H1 (cell line): ENCODE data around the gene LGALS9. TPM values are rescaled to one million over a fixed set of nuclear protein-coding genes. Genes with fewer than 3 reads are reported as not detected.

Experiments used
- CTCF ChIA-PET: fragments of 300-600 bp; sonication (Branson Sonifier 250); formaldehyde crosslinking; loops from one replicate; lab custom pipeline; 2021; ENCODE audit not compliant: partially characterized antibody; lab: Charles Lee
- POLR2A ChIA-PET: fragments of 300-600 bp; sonication (Branson Sonifier 250); formaldehyde crosslinking; loops from one replicate; lab custom pipeline; 2021; ENCODE audit warnings: inconsistent platforms; ENCODE audit not compliant: partially characterized antibody; lab: Charles Lee
- DNase-seq, 2 experiments: peaks; one replicate each; pipeline versions ENCODE4 v3.0.0 to v3.0.0-alpha.2; 2010 to 2022; ENCODE audit warnings: low spot score in 2 of 2, low read depth in 1 of 2, mixed read lengths in 1 of 2
- FAIRE-seq: peaks from 2 replicates; lab custom pipeline; 2011; peaks lifted over from hg19 to GRCh38; lab: Jason Lieb, UNC
- H2AFZ ChIP-seq: 2 replicates; pipeline ENCODE4 v1.8.1; 2012; ENCODE audit warnings: low read length, inconsistent platforms
- H2AK5ac ChIP-seq: 2 replicates; pipeline ENCODE4 v1.6.1; 2013; ENCODE audit warnings: low read depth, low read length
- H2BK120ac ChIP-seq: replicated peaks from 2 replicates; pipeline ENCODE3; 2013; ENCODE audit warnings: low read depth, low read length, inconsistent platforms
- H2BK12ac ChIP-seq: 2 replicates; pipeline ENCODE4 v1.6.1; 2013; ENCODE audit warnings: low read depth, low read length
- H2BK15ac ChIP-seq: 2 replicates; pipeline ENCODE4 v1.6.1; 2013; ENCODE audit warnings: low read length
- H2BK20ac ChIP-seq: 2 replicates; pipeline ENCODE4 v1.6.1; 2013; ENCODE audit warnings: low read length
- H2BK5ac ChIP-seq: 2 replicates; pipeline ENCODE4 v1.6.1; 2013; ENCODE audit warnings: low read depth, low read length
- H3K14ac ChIP-seq: 2 replicates; pipeline ENCODE4 v1.6.1; 2013; ENCODE audit warnings: inconsistent platforms; ENCODE audit not compliant: insufficient read length
- H3K18ac ChIP-seq: 2 replicates; pipeline ENCODE4 v1.6.1; 2013; ENCODE audit warnings: low read length; ENCODE audit errors: extremely low read depth
- H3K23ac ChIP-seq: 2 replicates; pipeline ENCODE4 v1.6.1; 2013; ENCODE audit warnings: inconsistent platforms; ENCODE audit not compliant: insufficient read length
- H3K23me2 ChIP-seq: 2 replicates; pipeline ENCODE4 v1.6.1; 2013; ENCODE audit warnings: low read depth, low read length
- H3K27ac ChIP-seq: 2 replicates; pipeline ENCODE4 v1.6.1; 2011; ENCODE audit warnings: low read depth, low read length, inconsistent platforms
- H3K27me3 ChIP-seq, 4 experiments: replicated peaks in 1 of 4; 1 replicate in 1 of 4; 2 replicates in 3 of 4; pipeline versions ENCODE4 v1.6.1 to v1.8.1; 2011 to 2013; ENCODE audit warnings: low read length in 3 of 4, mild to moderate bottlenecking in 3 of 4, inconsistent platforms in 2 of 4, mixed read lengths in 2 of 4, moderate library complexity in 1 of 4; ENCODE audit not compliant: control insufficient read depth in 3 of 4, insufficient read depth in 3 of 4; ENCODE audit errors: extremely low read depth in 1 of 4
- H3K36me3 ChIP-seq, 4 experiments: 2 replicates each; pipeline versions ENCODE4 v1.6.1 to v1.8.1; 2011 to 2013; ENCODE audit warnings: mild to moderate bottlenecking in 4 of 4, low read length in 3 of 4, moderate library complexity in 2 of 4, control low read depth in 1 of 4, inconsistent platforms in 1 of 4; ENCODE audit not compliant: insufficient read depth in 4 of 4, control insufficient read depth in 2 of 4
- H3K4ac ChIP-seq: replicated peaks from 2 replicates; pipeline ENCODE3; 2013; ENCODE audit warnings: low read length, low read depth, mixed read lengths, inconsistent platforms; ENCODE audit not compliant: insufficient read length
- H3K4me1 ChIP-seq, 4 experiments: replicated peaks in 1 of 4; 1 replicate in 1 of 4; 2 replicates in 3 of 4; pipeline versions ENCODE4 v1.6.1 to v1.8.1; 2011 to 2013; ENCODE audit warnings: low read length in 3 of 4, inconsistent platforms in 2 of 4, mixed read lengths in 1 of 4; ENCODE audit not compliant: insufficient read depth in 4 of 4, control insufficient read depth in 3 of 4
- H3K4me2 ChIP-seq, 2 experiments: 2 replicates each; pipeline versions ENCODE4 v1.6.1 to v1.8.1; 2011 to 2013; ENCODE audit warnings: low read depth in 2 of 2, low read length in 2 of 2, control low read depth in 1 of 2, inconsistent platforms in 1 of 2, mild to moderate bottlenecking in 1 of 2; ENCODE audit not compliant: insufficient read depth in 1 of 2
- H3K4me3 ChIP-seq, 4 experiments: fragments of 200-600, 300-600 bp in 1 of 4; sonication (generic), shearing (Covaris generic), sonication (Bioruptor Twin) in 1 of 4; 2 replicates each; pipeline versions ENCODE4 v1.5.1 to v1.8.1; 2011 to 2016; ENCODE audit warnings: low read length in 4 of 4, low read depth in 3 of 4, control low read depth in 2 of 4, inconsistent platforms in 2 of 4, mild to moderate bottlenecking in 2 of 4, mixed read lengths in 1 of 4, moderate library complexity in 1 of 4; ENCODE audit not compliant: insufficient read depth in 2 of 4; ENCODE audit errors: extremely low read depth in 1 of 4
- H3K56ac ChIP-seq: replicated peaks from 2 replicates; pipeline ENCODE3; 2013; ENCODE audit warnings: low read depth, mild to moderate bottlenecking, mixed read lengths, low read length, inconsistent platforms; ENCODE audit not compliant: insufficient read length
- H3K79me1 ChIP-seq: 2 replicates; pipeline ENCODE4 v1.6.1; 2013; ENCODE audit warnings: low read depth, low read length, control low read depth
- H3K79me2 ChIP-seq, 2 experiments: 2 replicates each; pipeline versions ENCODE4 v1.6.1 to v1.8.1; 2012 to 2013; ENCODE audit warnings: low read length in 2 of 2, mild to moderate bottlenecking in 2 of 2, inconsistent platforms in 1 of 2; ENCODE audit not compliant: insufficient read depth in 2 of 2, control insufficient read depth in 1 of 2
- H3K9ac ChIP-seq, 4 experiments: replicated peaks in 1 of 4; 1 replicate in 1 of 4; 2 replicates in 3 of 4; pipeline versions ENCODE4 v1.6.1 to v1.8.1; 2011 to 2013; ENCODE audit warnings: low read depth in 3 of 4, low read length in 3 of 4, control low read depth in 2 of 4, mild to moderate bottlenecking in 2 of 4, moderate library complexity in 2 of 4, inconsistent platforms in 1 of 4; ENCODE audit errors: extremely low read depth in 1 of 4
- H3K9me3 ChIP-seq, 2 experiments: 2 replicates each; pipeline versions ENCODE4 v1.6.1 to v1.8.1; 2012 to 2013; ENCODE audit warnings: mild to moderate bottlenecking in 2 of 2, moderate library complexity in 2 of 2, control low read depth in 1 of 2, inconsistent platforms in 1 of 2, low read depth in 1 of 2, low read length in 1 of 2, mixed read lengths in 1 of 2; ENCODE audit not compliant: insufficient read depth in 2 of 2
- H4K20me1 ChIP-seq, 2 experiments: replicated peaks in 1 of 2; 2 replicates each; pipeline versions ENCODE3 to v1.8.1; 2011 to 2013; ENCODE audit warnings: inconsistent platforms in 2 of 2, low read length in 2 of 2, mild to moderate bottlenecking in 1 of 2; ENCODE audit not compliant: insufficient read depth in 2 of 2, control insufficient read depth in 1 of 2
- H4K5ac ChIP-seq: 2 replicates; pipeline ENCODE4 v1.6.1; 2013; ENCODE audit warnings: low read length, low read depth, mixed read lengths, inconsistent platforms; ENCODE audit not compliant: insufficient read length
- H4K8ac ChIP-seq: 2 replicates; pipeline ENCODE4 v1.8.0; 2013; ENCODE audit warnings: mild to moderate bottlenecking, moderate library complexity, low read length, inconsistent platforms; ENCODE audit not compliant: insufficient read depth; ENCODE audit errors: extremely low read depth
- H4K91ac ChIP-seq: replicated peaks from 2 replicates; pipeline ENCODE3; 2013; ENCODE audit warnings: low read length, mixed read lengths, inconsistent platforms; ENCODE audit not compliant: insufficient read length
- BRCA1 ChIP-seq: IDR thresholded peaks from 2 replicates; pipeline ENCODE4 v1.6.1; 2012; ENCODE audit warnings: low read depth, low read length, improper control_type of control experiment
- EZH2 ChIP-seq: fragments of 200-600 bp; sonication (generic); IDR thresholded peaks from 2 replicates; pipeline ENCODE4 v1.7.1; 2012; ENCODE audit warnings: low read depth, mild to moderate bottlenecking, moderate library complexity, low read length, inconsistent platforms; ENCODE audit not compliant: severe bottlenecking
- GABPA ChIP-seq: IDR thresholded peaks from 2 replicates; pipeline ENCODE4 v1.6.1; 2011; ENCODE audit warnings: mild to moderate bottlenecking, low read length, moderate library complexity, borderline replicate concordance; ENCODE audit not compliant: insufficient read depth
- HDAC6 ChIP-seq: IDR thresholded peaks from one replicate; pipeline ENCODE4 v1.7.1; 2012; ENCODE audit warnings: low read depth, mild to moderate bottlenecking, inconsistent platforms, low read length, moderate library complexity
- POU5F1 ChIP-seq: IDR thresholded peaks from 2 replicates; pipeline ENCODE4 v1.6.1; 2011; ENCODE audit warnings: low read depth, mild to moderate bottlenecking, low read length, moderate library complexity
- RNF2 ChIP-seq: fragments of 200-900, 300-1000 bp; sonication (generic); IDR thresholded peaks from 2 replicates; pipeline ENCODE4 v1.7.1; 2016; ENCODE audit warnings: borderline replicate concordance, low read depth, mild to moderate bottlenecking, antibody characterized with exemption, low read length; ENCODE audit not compliant: poor library complexity, severe bottlenecking; ENCODE audit errors: missing control alignments
- RXRA ChIP-seq: IDR thresholded peaks from 2 replicates; pipeline ENCODE4 v1.6.1; 2011; ENCODE audit warnings: low read depth, mild to moderate bottlenecking, low read length, moderate library complexity; ENCODE audit not compliant: insufficient read depth
- SUZ12 ChIP-seq: fragments of 200-600 bp; sonication (generic); IDR thresholded peaks from 2 replicates; pipeline ENCODE4 v1.6.1; 2012; ENCODE audit warnings: mild to moderate bottlenecking, inconsistent platforms, low read length, moderate library complexity, mixed read lengths
- TEAD4 ChIP-seq: IDR thresholded peaks from 2 replicates; pipeline ENCODE4 v1.6.1; 2012; ENCODE audit warnings: low read depth, low read length, inconsistent platforms, mixed read lengths
- ZNF274 ChIP-seq: IDR thresholded peaks from 2 replicates; pipeline ENCODE4 v1.7.0; 2012; ENCODE audit warnings: low read length, borderline replicate concordance; ENCODE audit errors: extremely low read depth
- WGBS, 2 experiments: shearing (Covaris generic) in 1 of 2; methylation state at CpG; one replicate each; pipeline versions ENCODE4 v1.1.6 to v1.1.7; 2013 to 2015; ENCODE audit warnings: low lambda C conversion rate in 2 of 2, mixed read lengths in 2 of 2, inconsistent platforms in 1 of 2, low coverage in 1 of 2, missing lambda C conversion rate in 1 of 2; ENCODE audit not compliant: insufficient replicate concordance in 2 of 2, insufficient coverage in 1 of 2, insufficient read length in 1 of 2; ENCODE audit errors: extremely low coverage in 1 of 2, missing lambda C conversion rate in 1 of 2; 5-methylcytosine and 5-hydroxymethylcytosine counted together
- polyA plus RNA-seq, 7 experiments: library from polyadenylated mRNA; depleted of rRNA in 3 of 7; stranded (reverse) in 5 of 7; unstranded in 2 of 7; fragments of >200 nt in 5 of 7; fragments of 200-250 nt in 2 of 7; gene quantifications; 1 replicate in 5 of 7; 2 replicates in 1 of 7; 4 replicates in 1 of 7; pipeline versions ENCODE4 v1.2.1 to v1.2.3, GENCODE V29; 2011 to 2013; ENCODE audit warnings: missing spikeins in 2 of 7, mixed read lengths in 2 of 7
- total RNA-seq: library from RNA; stranded (reverse); fragmentation: NEBNext Ultra II Directional; extraction: Animal tissue kit (Norgen Biotek cat#: 25700); gene quantifications from 2 replicates; pipeline ENCODE4 v1.2.1, GENCODE V29; 2021
- TF ChIP-seq, protein P1 (sequence below): IDR thresholded peaks from 2 replicates; pipeline ENCODE4 v1.6.1; 2011; ENCODE audit warnings: low read depth, mild to moderate bottlenecking, low read length; ENCODE audit not compliant: insufficient read depth

Gene LGALS9
- total and polyA plus RNA-seq, 2 of the 8 experiments (the other 6 are each of a cell fraction or from before 2014, with no cell fraction given): 0.95 to 1.7 TPM

DNA sequence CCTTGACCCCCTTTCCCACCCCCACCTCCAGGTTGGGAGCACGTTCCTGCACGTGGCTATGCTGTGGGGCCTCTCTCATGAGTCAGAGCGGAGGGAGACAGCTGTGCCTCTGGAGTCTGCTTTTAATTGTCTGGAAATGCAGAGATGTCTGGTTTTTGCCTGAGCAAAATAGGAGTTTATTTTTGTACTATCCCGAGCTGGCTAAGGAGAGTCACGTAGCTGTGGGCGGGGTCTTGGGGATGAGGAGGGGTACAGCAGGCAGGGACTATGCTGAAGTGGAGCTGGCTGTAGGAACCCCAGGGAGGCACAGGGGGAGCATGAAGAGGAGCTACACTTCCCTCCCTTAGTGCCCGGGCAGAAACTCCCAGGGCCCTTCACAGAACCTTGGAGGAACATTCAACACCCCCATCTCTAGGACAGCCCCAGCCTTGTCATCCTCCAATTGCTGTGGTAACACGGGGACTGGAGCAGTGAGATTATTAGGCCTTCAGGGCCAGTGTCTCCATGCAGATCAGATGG is 44.7 kb upstream of the LGALS9 start:
- no peaks in the 10 kb centered on the region for H3K79me1 ChIP-seq
- H3K4ac ChIP-seq: no peak overlapping the region
- DNase-seq: no peak
- no peak overlapping the region for H3K9ac ChIP-seq
- H3K36me3 ChIP-seq: no peaks in the 10 kb centered on the region; a peak in 3 of 8 replicates
- no peak overlapping the region for H3K56ac ChIP-seq
- no peak overlapping the region for H2BK5ac ChIP-seq
- no peak overlapping the region for H3K18ac ChIP-seq
- no peak overlapping the region for H4K91ac ChIP-seq
- CTCF ChIA-PET: interaction anchor here (1.6 to 13.3 kb wide), 5 partner anchors 8 to 130 kb away, joined by 4 to 150 read pairs (median 6); partner anchors contain the start of gene KSR1
- TF ChIP-seq TEAD4 (no peak), GABPA (no peak), SUZ12 (no peak), HDAC6 (no peak), RNF2 (no peak), ZNF274 (no peak), EZH2 (no peak), RXRA (no peak), BRCA1 (no peak), POU5F1 (no peak)
- TF ChIP-seq, protein P1, sequence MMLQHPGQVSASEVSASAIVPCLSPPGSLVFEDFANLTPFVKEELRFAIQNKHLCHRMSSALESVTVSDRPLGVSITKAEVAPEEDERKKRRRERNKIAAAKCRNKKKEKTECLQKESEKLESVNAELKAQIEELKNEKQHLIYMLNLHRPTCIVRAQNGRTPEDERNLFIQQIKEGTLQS: no peak
- TF ChIP-seq, all 59 proteins: peak for 0
- H3K9me3 ChIP-seq: no peaks in the 10 kb centered on the region
- H2BK120ac ChIP-seq: no peak overlapping the region
- H3K23me2 ChIP-seq: no peaks in the 10 kb centered on the region
- H3K4me2 ChIP-seq: no peak overlapping the region
- no peak overlapping the region for H3K4me3 ChIP-seq
- H2AFZ ChIP-seq: no peak overlapping the region
- H4K8ac ChIP-seq: no peak overlapping the region
- no peak overlapping the region for H2BK12ac ChIP-seq
- H3K14ac ChIP-seq: no peak overlapping the region
- no peak overlapping the region for H2AK5ac ChIP-seq
- 0 out of 7 replicates have a peak, but pooled peaks cover 0 to 2% (median 0%) of the 10 kb centered on the region in 4 experiments for H3K4me1 ChIP-seq
- FAIRE-seq: no peak
- no peaks in the 10 kb centered on the region for H4K20me1 ChIP-seq
- H4K5ac ChIP-seq: no peak overlapping the region
- no peaks in the 10 kb centered on the region for H3K79me2 ChIP-seq
- 90% methylated on average over 8 of the region's 8 CpGs; no CpG with 5 or more reads in 1 of the 2 experiments for WGBS, 2 experiments
- POLR2A ChIA-PET: interaction anchor here (0.8 kb wide), 1 partner anchor 11 kb away, joined by 3 read pairs; no protein-coding TSS in a partner anchor
- H3K27ac ChIP-seq: no peak overlapping the region
- H3K27me3 ChIP-seq: no peaks in the 10 kb centered on the region
- H3K23ac ChIP-seq: no peak overlapping the region
- no peak overlapping the region for H2BK15ac ChIP-seq
- no peak overlapping the region for H2BK20ac ChIP-seq
